Superior temporal gyrus (tissue), 1 donor: ENCODE results near the gene TMPRSS9.
"Not testable (repeated sequence)": the region's sequence is repeated elsewhere in the genome, so short reads cannot be mapped to it uniquely, and the experiment has no call there.

Experiments
- DNase-seq: peaks from one replicate; pipeline ENCODE4 v3.0.0-alpha.2; 2016; ENCODE audit errors: extremely low spot score

The TMPRSS9 gene

GRCh38 chr19:2342656-2343288 lies 17.3 kb upstream of the TMPRSS9 start:
- no peak for DNase-seq

- no peak for DNase-seq
Observed at GRCh38 chr19:2343289-2343982, 16.6 kb upstream of the TMPRSS9 start.

- DNase-seq: no peak
Observed at GRCh38 chr19:2344381-2344870, 15.6 kb upstream of the TMPRSS9 start.

- no peak for DNase-seq
Observed at GRCh38 chr19:2345076-2345475, 15.0 kb upstream of the TMPRSS9 start.

DNA sequence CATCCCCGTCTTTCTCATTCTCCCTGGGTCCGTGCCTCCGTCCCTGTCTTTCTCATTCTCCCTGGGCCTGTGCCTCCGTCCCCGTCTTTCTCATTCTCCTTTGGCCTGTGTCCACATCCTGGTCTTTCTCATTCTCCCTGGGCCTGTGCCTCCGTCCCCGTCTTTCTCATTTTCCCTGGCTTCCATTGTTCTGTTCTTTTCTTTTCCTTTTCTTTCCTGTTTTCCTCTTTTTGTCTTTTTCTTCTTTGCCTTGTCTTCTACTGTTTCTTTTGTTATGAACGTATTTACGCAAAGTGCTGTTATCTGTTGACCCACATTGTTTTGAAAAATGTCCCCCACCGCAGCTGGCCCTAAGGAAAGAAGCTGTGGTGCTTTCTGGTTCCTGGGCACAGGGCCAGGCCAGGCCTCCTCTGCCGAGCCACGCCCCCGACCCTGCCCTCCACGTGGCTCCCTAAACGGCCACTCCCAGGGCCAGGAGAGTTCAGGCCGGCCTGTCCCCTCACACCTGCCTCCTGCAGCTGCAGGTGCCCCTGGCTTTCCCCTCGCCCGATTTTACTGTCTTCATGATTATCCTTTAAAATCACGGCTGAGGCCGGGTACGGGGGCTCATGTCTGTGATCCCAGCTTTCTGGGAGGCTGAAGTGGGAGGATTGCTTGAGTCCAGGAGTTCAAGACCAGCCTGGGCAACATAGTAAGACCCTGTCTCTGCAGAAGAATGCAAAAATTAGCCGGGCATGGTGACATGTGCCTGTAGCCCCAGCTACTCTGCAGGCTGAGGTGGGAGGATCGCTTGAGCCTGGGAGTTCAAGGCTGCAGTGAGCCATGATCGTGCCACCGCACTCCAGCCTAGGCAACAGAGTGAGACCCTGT lies 14.0 kb upstream of the TMPRSS9 start:
- no peak for DNase-seq

- not testable (repeated sequence) for DNase-seq
Observed at GRCh38 chr19:2349818-2350217, 10.2 kb upstream of the TMPRSS9 start.

GRCh38 chr19:2350656-2351055 lies 9.4 kb upstream of the TMPRSS9 start:
- no peak for DNase-seq

GRCh38 chr19:2351591-2351990 lies 8.5 kb upstream of the TMPRSS9 start:
- DNase-seq: no peak

DNA sequence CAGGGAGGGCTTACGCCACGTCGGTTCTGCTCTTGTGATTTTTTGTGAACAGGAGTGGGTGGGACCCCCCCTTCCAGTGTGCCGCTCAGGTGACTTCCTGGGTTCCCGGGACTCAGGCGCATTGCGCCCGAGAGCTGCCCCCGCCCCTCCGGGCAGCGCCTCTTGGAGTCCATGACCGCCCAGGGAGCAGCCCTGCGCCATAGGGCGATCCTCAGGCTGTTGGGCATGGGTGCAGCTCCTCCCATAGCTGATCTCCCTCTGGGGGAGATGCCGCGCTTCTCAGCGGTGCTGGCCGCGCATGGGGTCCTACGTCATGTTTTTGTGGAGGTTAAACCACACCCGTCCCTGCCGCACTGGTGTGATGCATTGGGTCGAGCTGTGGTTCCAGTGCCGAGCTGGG lies 7.9 kb upstream of the TMPRSS9 start:
- DNase-seq: no peak

DNA sequence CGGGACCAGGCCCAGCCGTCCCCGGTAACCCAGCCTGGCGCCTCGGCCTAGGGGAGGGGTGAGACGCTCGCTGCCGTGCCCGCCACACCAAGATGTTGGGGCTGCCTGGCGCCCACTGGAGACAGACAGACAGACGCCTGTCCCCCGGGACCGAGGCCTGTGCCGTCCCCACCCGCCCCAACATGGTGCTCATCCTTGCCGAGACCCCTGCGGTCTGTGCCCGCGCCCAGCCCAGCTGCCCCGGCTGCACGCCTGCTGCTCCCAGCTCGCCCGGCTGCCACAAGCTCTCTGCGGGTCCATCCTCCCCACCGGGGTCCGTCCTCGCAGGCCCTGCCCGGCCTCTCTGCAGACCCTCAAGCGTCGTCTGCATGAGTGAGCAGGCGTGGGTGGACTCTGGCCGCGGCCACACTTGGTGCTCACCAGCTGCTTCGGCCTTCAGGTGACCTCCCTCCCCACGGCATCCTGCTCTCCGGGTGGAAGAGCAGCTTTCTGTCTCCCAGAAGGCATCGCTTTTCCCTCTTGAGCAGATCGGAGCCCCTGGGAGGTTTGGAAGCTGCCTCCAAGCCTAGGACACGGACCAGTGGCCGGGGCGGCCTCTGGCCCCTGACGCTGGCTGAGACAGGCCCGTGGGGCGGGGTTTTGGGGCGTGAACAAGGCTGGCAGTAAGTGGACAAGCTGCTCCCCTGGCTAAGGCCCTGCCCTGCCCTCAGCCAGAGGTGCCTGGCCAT lies 6.7 kb upstream of the TMPRSS9 start:
- DNase-seq: no peak

GRCh38 chr19:2353887-2354592 lies 6.0 kb upstream of the TMPRSS9 start:
- no peak for DNase-seq

- DNase-seq: no peak
Observed at GRCh38 chr19:2354670-2355069, 5.4 kb upstream of the TMPRSS9 start.

DNA sequence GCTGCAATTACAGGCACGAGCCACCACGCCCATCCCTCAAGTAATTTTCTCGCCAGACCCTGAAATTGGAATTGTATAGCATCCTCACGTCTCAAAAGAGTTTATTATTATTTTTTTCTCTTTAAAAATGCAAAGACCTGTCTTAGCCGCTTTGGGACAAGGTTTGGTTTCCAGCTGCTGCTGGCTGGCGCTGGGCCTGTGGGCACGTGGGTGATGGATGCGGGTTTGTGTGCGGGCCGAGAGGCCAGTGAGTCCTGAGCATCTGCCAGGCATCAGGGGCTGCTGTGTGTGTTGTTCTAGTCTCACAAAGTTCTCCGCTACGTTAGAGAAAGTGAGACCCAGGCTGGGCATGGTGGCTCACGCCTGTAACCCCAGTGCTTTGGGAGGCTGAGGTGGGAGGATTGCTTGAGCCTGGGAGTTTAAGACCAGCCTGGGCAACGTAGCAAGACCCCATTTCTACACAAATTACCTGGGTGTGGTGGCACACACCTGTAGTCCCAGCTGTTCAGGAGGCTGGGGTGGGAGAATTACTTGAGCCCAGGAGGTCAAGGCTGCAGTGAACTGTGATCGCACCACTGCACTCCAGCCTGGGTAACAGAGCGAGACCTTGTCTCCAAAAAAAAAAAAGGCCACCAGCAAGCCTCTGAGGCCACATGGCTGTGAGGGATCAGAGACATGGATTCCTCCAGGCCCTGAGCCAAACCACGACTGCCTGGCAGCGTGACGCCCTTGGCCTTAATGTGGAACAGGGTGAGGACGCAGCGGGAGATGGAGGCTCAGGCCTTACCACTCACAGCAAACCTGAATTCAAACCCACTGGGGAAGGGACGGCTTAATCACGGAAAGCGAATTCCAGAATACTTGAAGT lies 4.7 kb upstream of the TMPRSS9 start:
- no peak for DNase-seq

DNA sequence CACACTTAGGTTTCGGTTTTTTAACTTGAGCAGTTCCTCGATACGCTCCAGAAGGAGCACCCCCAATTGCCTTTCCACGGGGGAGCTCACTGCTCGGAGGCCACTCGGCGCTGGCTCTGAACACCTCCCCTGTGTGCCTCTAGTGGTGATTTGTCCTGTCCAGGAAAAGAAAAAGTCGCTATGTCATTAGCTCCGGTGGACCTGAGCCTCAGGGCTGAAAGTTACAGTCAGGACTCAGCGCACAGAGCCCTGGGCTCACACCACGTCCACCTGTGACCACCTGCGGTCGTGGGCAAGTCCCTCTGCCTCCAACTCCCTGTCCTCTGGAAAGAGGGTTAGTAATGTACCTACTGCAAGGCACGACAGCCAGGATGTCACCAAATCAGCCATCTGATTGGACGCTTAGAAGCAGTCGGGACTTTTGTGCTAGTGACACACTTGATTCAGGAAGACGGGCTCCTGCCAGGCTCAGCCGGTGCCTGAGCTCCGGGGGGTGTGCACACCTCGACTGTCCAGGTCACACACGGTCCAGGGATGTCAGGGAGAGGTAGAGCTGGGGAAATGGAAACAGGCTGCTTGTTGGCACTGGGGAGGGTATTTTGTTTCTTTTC lies 3.9 kb upstream of the TMPRSS9 start:
- DNase-seq: no peak

DNA sequence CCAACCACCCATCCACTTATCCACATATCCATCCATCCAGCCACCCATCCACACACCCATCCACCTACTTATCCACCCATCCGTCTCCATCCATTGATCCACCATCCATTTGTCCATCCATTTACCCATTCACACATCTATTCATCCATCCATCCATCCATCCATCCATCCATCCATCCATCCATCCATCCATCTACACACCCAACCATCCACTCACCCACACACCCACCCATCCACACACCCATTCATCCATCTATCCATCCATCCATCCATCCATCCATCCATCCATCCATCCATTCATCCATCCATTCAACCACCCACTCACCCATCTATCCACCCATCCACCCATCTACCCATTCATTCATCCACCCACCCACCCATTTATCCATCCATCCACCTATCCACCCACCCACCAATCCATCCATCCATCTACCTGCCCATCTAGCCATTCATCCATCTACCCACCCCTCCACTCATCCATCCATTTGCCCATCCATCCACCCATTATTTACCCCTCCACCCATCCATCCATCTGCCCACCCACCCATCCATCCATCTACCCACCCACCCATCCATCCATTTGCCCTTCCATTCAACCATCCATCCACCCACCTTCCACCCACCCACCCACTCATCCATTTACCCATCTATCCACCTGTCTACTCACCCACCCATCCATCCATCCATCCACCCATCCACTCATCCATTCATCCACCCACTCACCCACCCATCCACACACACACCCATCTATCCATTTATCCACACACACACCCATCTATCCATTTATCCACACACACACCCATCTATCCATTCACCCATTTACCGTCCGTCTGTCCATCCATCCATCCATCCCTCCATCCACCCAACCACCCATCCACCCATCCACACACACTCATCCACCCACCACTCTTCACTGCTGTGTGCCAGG lies 2.5 kb upstream of the TMPRSS9 start:
- no peak for DNase-seq

- DNase-seq: no peak
Observed at GRCh38 chr19:2358548-2359173, 1.4 kb upstream of the TMPRSS9 start.

DNA sequence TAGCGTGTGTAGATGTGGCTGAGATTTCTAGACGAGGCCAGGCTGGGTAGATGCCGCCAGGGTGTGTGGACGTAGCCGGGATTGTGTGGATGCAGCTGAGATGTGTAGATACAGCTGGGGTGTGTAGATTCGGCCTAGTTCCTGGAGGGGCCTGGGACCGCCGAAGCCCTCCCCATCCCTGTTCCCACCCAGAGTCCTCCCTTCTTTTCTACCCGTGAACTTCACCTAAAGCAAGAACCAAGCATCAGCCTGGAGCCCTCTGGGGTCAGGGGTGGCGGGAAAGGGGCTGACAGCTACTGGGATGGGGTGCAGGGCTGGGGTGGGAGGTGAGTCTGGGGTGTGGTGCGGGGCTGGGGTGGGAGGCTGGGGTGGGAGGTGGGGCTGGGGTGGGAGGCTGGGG lies 768 bp downstream of the TMPRSS9 start:
- no peak for DNase-seq
